HCT116 (cell line): ENCODE data around the gene SHROOM3. TPM values are rescaled to one million over a fixed set of nuclear protein-coding genes. Genes with fewer than 3 reads are reported as not detected.

ENCODE experiments used
- ATAC-seq: fragments of 200-7000 bp; cut with Tn5 transposase; 2 replicates; pipeline ENCODE4 v1.9.1; 2020; ENCODE audit warnings: mild to moderate bottlenecking, moderate library complexity
- BruUV-seq: library from RNA; stranded (reverse); fragments of 400-500 nt; replicated peaks from 2 replicates; lab custom pipeline; 2021; lab: Mats Ljungman, UMichigan
- CTCF ChIA-PET: fragments of 300-600 bp; sonication (Branson Sonifier 250); formaldehyde crosslinking; loops from one replicate; lab custom pipeline; 2021; ENCODE audit warnings: antibody characterized with exemption; lab: Charles Lee
- POLR2A ChIA-PET: fragments of 300-600, 350-600 bp; sonication (Branson Sonifier 250); formaldehyde crosslinking; loops from one replicate; lab custom pipeline; 2021; ENCODE audit warnings: antibody characterized with exemption; lab: Charles Lee
- RAD21 ChIA-PET, 2 experiments: fragments of 300-600 bp; sonication (Branson Sonifier 250); formaldehyde crosslinking; loops; one replicate each; lab custom pipeline; 2023; ENCODE audit warnings: low total read pairs in 2 of 2; ENCODE audit not compliant: uncharacterized antibody in 2 of 2, unreplicated experiment in 2 of 2, low non-redundant PET in 1 of 2; lab: Charles Lee
- DNase-seq: peaks from one replicate; pipeline ENCODE4 v3.0.0-alpha.2; 2010; ENCODE audit warnings: low read depth, low spot score
- H2AFZ ChIP-seq: fragments of 200-600 bp; shearing (Covaris generic), sonication (generic); 2 replicates; pipeline ENCODE4 v1.6.1; 2017; ENCODE audit warnings: low read depth, mixed run types, mixed read lengths, antibody characterized with exemption, low read length; ENCODE audit not compliant: poor library complexity, severe bottlenecking
- H3K27ac ChIP-seq: 2 replicates; pipeline ENCODE4 v1.5.1; 2012; ENCODE audit warnings: low read depth, low read length
- H3K27me3 ChIP-seq: fragments of 200-600 bp; sonication (generic); 2 replicates; pipeline ENCODE4 v1.6.1; 2016; ENCODE audit warnings: mixed run types, low read length, mixed read lengths; ENCODE audit not compliant: insufficient read depth
- H3K36me3 ChIP-seq, 2 experiments: fragments of 200-500 bp in 1 of 2; fragments of 200-600 bp in 1 of 2; sonication (Bioruptor generic) in 1 of 2; sonication (generic) in 1 of 2; 2 replicates each; pipeline versions ENCODE4 v1.5.1 to v1.6.1; 2014 to 2016; ENCODE audit warnings: low read length in 2 of 2, inconsistent platforms in 1 of 2, mixed read lengths in 1 of 2, mixed run types in 1 of 2; ENCODE audit not compliant: insufficient read depth in 2 of 2, control insufficient read depth in 1 of 2
- H3K4me1 ChIP-seq, 2 experiments: fragments of 200-600 bp in 1 of 2; sonication (generic) in 1 of 2; 2 replicates each; pipeline versions ENCODE4 v1.5.1 to v1.6.1; 2012 to 2017; ENCODE audit warnings: low read length in 2 of 2, inconsistent platforms in 1 of 2, mild to moderate bottlenecking in 1 of 2, mixed read lengths in 1 of 2, mixed run types in 1 of 2, moderate library complexity in 1 of 2; ENCODE audit not compliant: insufficient read depth in 2 of 2, control insufficient read depth in 1 of 2
- H3K4me2 ChIP-seq: fragments of 200-600 bp; sonication (generic); 2 replicates; pipeline ENCODE4 v1.6.1; 2017; ENCODE audit warnings: mixed run types, low read length, mixed read lengths
- H3K4me3 ChIP-seq, 2 experiments: fragments of 200-600 bp in 1 of 2; sonication (generic) in 1 of 2; replicated peaks in 1 of 2; 2 replicates each; pipeline ENCODE4 v1.5.1; 2011 to 2016; ENCODE audit warnings: low read length in 2 of 2, control low read depth in 1 of 2, low read depth in 1 of 2, mild to moderate bottlenecking in 1 of 2, mixed read lengths in 1 of 2, mixed run types in 1 of 2
- H3K79me2 ChIP-seq: fragments of 200-600 bp; sonication (generic); 2 replicates; pipeline ENCODE4 v1.6.1; 2017; ENCODE audit warnings: mild to moderate bottlenecking, mixed run types, low read length, moderate library complexity, mixed read lengths; ENCODE audit not compliant: insufficient read depth
- H3K9ac ChIP-seq: fragments of 200-600 bp; sonication (generic); 2 replicates; pipeline ENCODE4 v1.6.1; 2016; ENCODE audit warnings: low read length, mixed read lengths
- H3K9me2 ChIP-seq: fragments of 200-600 bp; sonication (generic), shearing (Covaris generic); 2 replicates; pipeline ENCODE4 v1.6.1; 2017; ENCODE audit warnings: mixed run types, mild to moderate bottlenecking, moderate library complexity; ENCODE audit not compliant: insufficient read depth
- H3K9me3 ChIP-seq, 2 experiments: fragments of 200-500 bp in 1 of 2; fragments of 200-600 bp in 1 of 2; sonication (Bioruptor generic) in 1 of 2; sonication (generic) in 1 of 2; 2 replicates each; pipeline ENCODE4 v1.6.1; 2014 to 2017; ENCODE audit warnings: low read length in 2 of 2, mixed read lengths in 2 of 2, inconsistent platforms in 1 of 2, low read depth in 1 of 2, mild to moderate bottlenecking in 1 of 2, mixed run types in 1 of 2, moderate library complexity in 1 of 2; ENCODE audit not compliant: control insufficient read depth in 1 of 2, insufficient read depth in 1 of 2
- H4K20me1 ChIP-seq: fragments of 200-600 bp; sonication (generic), shearing (Covaris generic); 2 replicates; pipeline ENCODE4 v1.6.1; 2017; ENCODE audit warnings: mixed run types, mild to moderate bottlenecking, moderate library complexity; ENCODE audit not compliant: insufficient read depth
- CBX3 ChIP-seq: IDR thresholded peaks from 2 replicates; pipeline ENCODE4 v1.6.1; 2012; ENCODE audit warnings: low read depth
- CTCF ChIP-seq, 3 experiments: fragments of 200-600 bp in 1 of 3; sonication (generic) in 1 of 3; IDR thresholded peaks in 2 of 3; conservative IDR thresholded peaks in 1 of 3; 2 replicates each; pipeline ENCODE4 v1.5.1; 2012 to 2017; ENCODE audit warnings: low read depth in 2 of 3, low read length in 2 of 3, antibody characterized with exemption in 1 of 3, borderline replicate concordance in 1 of 3, control low read depth in 1 of 3, mild to moderate bottlenecking in 1 of 3, mixed read lengths in 1 of 3, mixed run types in 1 of 3, moderate library complexity in 1 of 3; ENCODE audit not compliant: insufficient read depth in 1 of 3
- ELF1 ChIP-seq: IDR thresholded peaks from 2 replicates; pipeline ENCODE4 v1.6.1; 2012; ENCODE audit warnings: low read depth, borderline replicate concordance
- JUND ChIP-seq: IDR thresholded peaks from 2 replicates; pipeline ENCODE4 v1.6.1; 2012
- MAX ChIP-seq: IDR thresholded peaks from 2 replicates; pipeline ENCODE4 v1.6.1; 2012
- POLR2AphosphoS5 ChIP-seq: IDR thresholded peaks from 2 replicates; pipeline ENCODE4 v1.6.1; 2011; ENCODE audit warnings: mild to moderate bottlenecking, low read depth, low read length, moderate library complexity
- RAD21 ChIP-seq: IDR thresholded peaks from 2 replicates; pipeline ENCODE4 v1.6.1; 2012; ENCODE audit warnings: low read depth, mild to moderate bottlenecking
- REST ChIP-seq: IDR thresholded peaks from 2 replicates; pipeline ENCODE4 v1.6.1; 2012; ENCODE audit warnings: low read depth
- SIN3A ChIP-seq: IDR thresholded peaks from 2 replicates; pipeline ENCODE4 v1.6.1; 2012; ENCODE audit warnings: low read depth
- SP1 ChIP-seq: IDR thresholded peaks from 2 replicates; pipeline ENCODE4 v1.6.1; 2012; ENCODE audit warnings: low read depth
- TCF7L2 ChIP-seq: IDR thresholded peaks from 2 replicates; pipeline ENCODE4 v1.7.0; 2011; ENCODE audit warnings: borderline replicate concordance, inconsistent platforms; ENCODE audit not compliant: insufficient read depth, insufficient read length; ENCODE audit errors: extremely low read depth
- YY1 ChIP-seq: IDR thresholded peaks from 2 replicates; pipeline ENCODE4 v1.6.1; 2011; ENCODE audit warnings: low read length, low read depth, moderate library complexity, mild to moderate bottlenecking; ENCODE audit not compliant: insufficient replicate concordance; ENCODE audit errors: extremely low read depth
- ZFX ChIP-seq: fragments of 450-650 bp; IDR thresholded peaks from 2 replicates; pipeline ENCODE4 v1.6.1; 2017
- ZNF274 ChIP-seq: fragments of 200-500 bp; sonication (Bioruptor generic); IDR thresholded peaks from 2 replicates; pipeline ENCODE4 v1.6.1; 2014; ENCODE audit warnings: mild to moderate bottlenecking, low read depth, low read length, inconsistent platforms
- intact Hi-C: fragments of 100-400 bp; cut with micrococcal nuclease; formaldehyde crosslinking; loops from 2 replicates; pipeline ENCODE4 v1.10.0; 2022
- total RNA-seq: library from RNA; stranded (reverse); gene quantifications from one replicate; pipeline ENCODE4 v1.2.1, GENCODE V29; 2021; ENCODE audit not compliant: unreplicated experiment

SHROOM3 gene
- total RNA-seq, 1 experiment from 2014 or later = 22.5 TPM

GRCh38 chr4:76445911-76446310, 10.9 kb downstream of the SHROOM3 start:
- ATAC-seq = no peak
- Histone ChIP-seq H3K79me2 (no peaks in the 10 kb centered on the region), H3K4me3 (no peak overlapping the region), H2AFZ (no peak overlapping the region), H3K4me2 (no peak overlapping the region), H4K20me1 (no peaks in the 10 kb centered on the region), H3K36me3 (no peaks in the 10 kb centered on the region), H3K9me2 (no peaks in the 10 kb centered on the region), H3K27ac (no peak overlapping the region), H3K9ac (no peak overlapping the region), H3K27me3 (no peaks in the 10 kb centered on the region), H3K4me1 (peaks cover 0 to 9% of the 10 kb centered on the region in 2 experiments; a peak in 3 of 4 replicates), H3K9me3 (no peaks in the 10 kb centered on the region)
- CTCF ChIA-PET = no interaction called here
- TF ChIP-seq ZNF274 = no peak
- no peak for TF ChIP-seq JUND
- TF ChIP-seq REST = no peak
- TF ChIP-seq CTCF (IDR thresholded peaks at IDR 0.05 in 2 of 3, conservative IDR thresholded peaks at IDR 0.05 in 1 of 3; ENCODE audit: borderline replicate concordance in 1 of 3, insufficient read depth in 1 of 3, low read depth in 2 of 3, low read length in 2 of 3) = no peak
- TF ChIP-seq RAD21 = no peak
- no peak for TF ChIP-seq POLR2AphosphoS5
- TF ChIP-seq ZFX = no peak
- TF ChIP-seq SP1 = no peak
- no peak for TF ChIP-seq SIN3A
- no peak for TF ChIP-seq MAX
- TF ChIP-seq CBX3 = no peak
- no peak for TF ChIP-seq YY1
- TF ChIP-seq ELF1 = no peak
- TF ChIP-seq TCF7L2 = no peak
- RAD21 ChIA-PET = no interaction called here
- intact Hi-C loops = no loop called here
- no TSS peak for BruUV-seq
- DNase-seq = no peak
- POLR2A ChIA-PET = no interaction called here
